Urothelium cell line (cell line): ENCODE measurements around the gene HIVEP3.

Experiments used
- DNase-seq: peaks from one replicate; pipeline ENCODE4 v3.0.0; 2011; ENCODE audit warnings: low spot score, mixed read lengths
- FAIRE-seq: peaks from 2 replicates; lab custom pipeline; 2011; peaks lifted over from hg19 to GRCh38; lab: Jason Lieb, UNC

Gene HIVEP3

DNA sequence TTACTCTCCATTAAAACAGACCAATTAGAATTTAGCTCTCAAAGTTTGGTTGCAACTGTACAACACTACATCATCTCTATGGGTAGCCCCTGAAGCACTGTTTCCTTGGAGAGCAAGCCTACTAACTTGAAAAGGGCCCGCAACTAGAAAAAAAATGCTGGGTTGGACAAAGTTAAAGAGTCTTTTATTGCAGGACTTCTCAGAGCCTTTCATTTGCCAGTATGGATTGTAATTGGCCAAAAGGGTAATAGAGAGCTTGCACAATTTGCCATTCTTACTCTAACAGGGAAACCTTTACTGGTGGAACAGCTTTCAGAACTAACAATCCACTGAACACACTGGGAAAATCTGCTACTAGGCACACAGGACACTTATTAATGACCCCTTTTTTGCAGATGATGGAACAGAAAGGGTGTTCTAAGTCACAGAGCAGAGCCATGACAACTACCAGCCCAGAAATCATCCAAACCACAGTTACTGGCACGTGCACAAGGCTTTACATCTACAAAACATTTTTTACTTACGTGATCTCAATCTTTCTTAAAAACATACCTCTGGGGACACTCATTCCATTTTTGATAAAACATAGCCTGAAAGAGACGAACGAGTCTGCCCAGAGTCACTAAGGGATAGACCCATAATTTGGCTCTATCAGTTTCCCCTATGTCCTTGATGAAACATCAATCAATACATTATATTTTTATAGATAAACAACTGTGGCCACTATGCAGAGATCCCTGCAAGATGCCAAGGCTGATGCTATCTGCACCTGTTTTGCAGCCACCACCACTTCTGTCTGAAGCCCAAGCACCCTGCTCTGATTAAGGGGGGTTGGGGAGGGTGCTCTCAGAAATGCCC lies 257.9 kb downstream of the HIVEP3 start:
- FAIRE-seq (no peak), DNase-seq (no peak)

DNA sequence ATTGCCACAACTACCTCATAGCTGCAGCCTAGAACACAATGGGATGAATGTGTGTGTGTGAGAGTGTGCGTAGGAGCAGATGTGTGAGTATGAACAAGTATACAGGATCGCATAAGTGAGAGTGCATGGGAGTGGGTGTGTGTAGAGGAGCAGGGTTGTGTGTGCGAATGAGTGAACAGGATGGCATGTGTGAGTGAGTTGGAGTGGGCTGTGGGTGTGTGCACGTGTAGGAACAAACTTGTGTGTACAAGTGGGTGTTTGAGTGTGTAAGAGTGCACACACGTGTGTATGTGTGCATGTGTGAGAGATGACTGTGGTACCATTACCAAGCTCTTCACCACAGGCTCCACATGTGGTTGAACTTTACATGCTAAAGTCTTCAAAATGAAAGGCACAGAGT lies 258.8 kb downstream of the HIVEP3 start:
- peak; percentile 79 for FAIRE-seq
- no peak for DNase-seq

DNA sequence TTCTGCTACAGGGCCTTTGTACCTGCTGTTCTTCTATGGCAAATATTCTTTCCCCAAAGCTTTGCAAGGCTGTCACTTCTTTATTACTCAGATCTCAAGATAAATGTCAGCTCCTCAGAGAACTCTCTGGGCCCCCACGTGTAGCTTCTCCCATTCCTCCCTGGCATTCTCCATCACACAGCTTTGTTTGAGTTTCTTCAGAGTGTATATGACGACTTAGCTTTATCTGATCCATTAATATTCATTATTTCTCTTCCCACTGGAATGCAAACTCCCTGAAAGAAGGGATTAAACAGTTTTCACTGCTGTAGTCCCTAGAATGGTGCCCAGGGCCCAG lies 259.6 kb downstream of the HIVEP3 start:
- no peak for DNase-seq
- FAIRE-seq: no peak

DNA sequence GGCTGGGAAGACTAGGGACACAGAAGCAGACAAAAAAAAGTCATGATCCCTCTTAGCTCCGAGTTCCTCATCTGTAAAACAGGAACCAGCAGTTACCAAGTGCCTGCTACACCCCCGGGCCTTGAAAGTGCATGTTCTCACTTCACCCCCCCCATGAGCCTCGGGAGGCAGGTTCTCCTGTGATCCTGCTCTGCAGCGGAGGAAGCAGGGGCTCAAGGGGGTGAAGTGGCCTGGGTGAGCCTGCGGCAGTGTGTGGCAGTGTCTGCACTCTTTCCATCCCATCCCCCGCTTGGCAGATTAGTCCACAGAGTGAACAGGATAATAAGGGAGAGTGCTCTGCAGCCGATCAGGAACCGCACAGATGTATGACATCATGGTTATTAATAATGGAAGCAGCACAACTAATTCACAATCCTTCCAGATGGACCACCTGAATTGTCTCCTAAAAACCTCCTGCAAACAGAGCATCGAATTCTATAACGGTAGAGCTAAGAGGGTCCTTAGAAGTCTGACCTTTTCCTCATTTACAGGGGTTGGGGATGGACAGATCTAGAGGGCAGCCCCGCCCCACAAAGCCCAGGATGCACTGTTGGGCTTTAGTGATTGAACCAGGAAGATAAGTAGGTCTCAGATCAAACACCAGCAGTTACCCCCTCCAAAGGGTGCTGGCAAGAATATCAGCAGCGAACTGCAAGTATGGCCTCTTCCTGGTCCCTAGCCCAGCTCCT lies 260.1 kb downstream of the HIVEP3 start:
- no peak for DNase-seq
- FAIRE-seq: no peak

DNA sequence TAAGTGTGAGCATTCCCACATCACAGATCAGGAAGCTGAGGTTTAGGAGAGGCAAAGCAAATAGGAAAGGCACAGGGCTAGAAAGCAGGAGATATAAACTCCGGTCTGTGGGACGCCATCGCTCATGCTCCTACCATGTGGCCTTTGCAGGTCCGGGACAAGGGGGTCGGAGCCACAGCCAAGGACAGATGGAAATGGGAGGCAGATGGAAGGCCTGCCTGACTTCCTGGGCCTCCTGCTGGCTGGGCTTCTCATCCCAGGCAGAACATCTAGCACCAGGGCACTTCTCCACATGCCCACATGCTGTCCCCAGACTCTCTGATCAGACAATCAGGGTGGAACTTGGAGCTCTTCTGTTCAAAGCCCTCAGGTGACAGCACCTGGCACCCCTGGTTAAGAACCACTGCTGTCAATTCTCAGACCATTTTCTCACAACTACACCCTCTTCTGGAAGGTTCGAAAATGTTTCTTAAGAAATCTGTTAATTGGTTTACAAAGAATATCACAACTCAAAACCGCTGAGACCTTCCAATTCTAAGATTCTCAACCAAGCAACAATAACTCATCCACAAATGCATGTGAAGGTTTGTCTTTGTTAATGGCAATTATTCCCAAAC lies 260.9 kb downstream of the HIVEP3 start:
- no peak for FAIRE-seq
- no peak for DNase-seq

DNA sequence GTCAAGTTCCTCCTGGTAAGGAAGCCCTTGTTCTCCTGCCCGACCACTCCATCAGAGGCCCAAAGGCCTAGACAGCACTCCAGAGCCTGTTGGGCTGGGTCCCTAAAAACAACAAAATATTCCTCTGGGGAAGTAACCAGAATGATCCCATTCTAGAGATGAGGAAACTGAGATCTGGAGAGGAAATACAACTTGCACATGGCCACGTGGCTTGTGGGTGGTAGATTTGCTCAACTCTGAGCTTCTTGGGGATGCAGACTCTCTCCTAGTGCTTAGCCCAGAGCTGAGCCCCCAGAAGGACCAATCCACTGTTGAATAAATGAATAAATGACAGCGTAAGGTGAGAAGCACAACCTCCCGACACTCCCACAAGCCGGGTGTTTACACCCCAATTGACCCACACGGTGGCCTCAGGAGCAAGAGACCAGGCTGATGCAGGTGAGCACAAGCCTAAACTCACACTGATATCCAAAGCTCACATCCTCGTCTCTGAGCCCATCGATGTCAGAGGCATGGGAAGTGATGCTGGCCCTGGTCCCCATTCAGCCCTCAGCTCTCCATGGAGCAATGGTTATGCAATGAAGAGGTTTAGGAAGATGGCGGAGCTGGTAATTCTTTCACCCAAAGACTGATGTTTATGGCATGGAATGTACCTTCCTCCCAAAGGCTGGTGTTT lies 261.8 kb downstream of the HIVEP3 start:
- DNase-seq (no peak), FAIRE-seq (no peak)

DNA sequence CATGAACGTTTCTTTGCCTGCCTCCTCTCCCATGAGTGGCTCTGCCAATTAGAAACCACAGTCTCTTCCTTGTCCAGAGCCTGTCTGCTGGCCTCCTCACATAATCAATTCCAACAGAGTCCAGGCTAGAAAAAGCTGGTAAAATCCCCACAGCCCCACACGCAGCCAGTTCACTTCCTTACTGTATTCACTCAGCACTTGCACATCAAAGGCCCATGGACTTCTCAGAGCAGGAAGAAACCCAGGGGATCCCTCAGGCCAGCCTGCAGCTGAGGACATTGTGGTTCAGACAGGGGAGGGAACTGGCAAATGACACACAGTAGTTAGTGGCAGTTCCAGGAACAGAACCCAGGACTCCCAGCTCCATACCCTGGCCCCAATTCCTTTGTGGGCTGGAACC lies 262.7 kb downstream of the HIVEP3 start:
- FAIRE-seq: no peak

DNA sequence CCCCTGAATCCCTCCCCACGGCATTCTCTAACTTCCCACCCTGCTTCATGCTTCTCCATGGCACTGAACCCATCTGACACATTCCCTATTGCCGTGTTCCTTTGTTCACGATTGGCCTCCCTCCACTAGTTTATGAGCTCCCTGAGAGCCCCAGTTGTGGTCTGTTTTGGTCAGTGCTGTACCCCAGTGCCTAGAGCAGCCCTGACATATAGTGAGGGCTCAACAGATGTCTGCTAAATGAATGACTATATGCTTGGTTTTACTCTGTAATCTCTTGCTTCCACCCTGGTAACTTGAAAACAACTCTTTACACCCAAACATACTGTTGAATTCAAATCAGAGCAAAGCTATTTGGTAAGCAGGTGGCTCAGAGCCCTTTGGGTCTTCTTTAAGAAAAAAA lies 263.1 kb downstream of the HIVEP3 start:
- DNase-seq: no peak
- FAIRE-seq: no peak

More for the DNA sequence above, 262.7 kb downstream of the HIVEP3 start:
- DNase-seq: no peak

DNA sequence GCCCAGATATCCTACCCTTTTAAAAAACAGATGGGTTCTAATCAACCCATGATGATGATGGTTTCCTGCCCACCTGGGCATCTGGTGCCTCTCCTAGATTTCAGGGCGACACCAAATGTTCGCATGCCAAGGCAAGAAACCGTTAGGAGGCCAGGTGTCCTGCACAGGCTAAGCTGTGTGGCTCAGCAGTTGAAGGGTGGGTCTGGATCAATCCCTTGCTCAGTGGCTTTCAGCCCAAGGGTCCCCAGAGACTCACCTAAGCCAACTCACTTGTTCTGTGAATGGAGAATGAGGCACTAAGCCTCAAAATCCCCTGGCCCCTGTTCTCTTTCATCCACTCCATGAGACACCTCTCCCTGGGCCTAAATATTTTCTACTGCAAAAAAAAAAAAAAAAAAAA lies 265.1 kb downstream of the HIVEP3 start:
- no peak for FAIRE-seq
- no peak for DNase-seq

DNA sequence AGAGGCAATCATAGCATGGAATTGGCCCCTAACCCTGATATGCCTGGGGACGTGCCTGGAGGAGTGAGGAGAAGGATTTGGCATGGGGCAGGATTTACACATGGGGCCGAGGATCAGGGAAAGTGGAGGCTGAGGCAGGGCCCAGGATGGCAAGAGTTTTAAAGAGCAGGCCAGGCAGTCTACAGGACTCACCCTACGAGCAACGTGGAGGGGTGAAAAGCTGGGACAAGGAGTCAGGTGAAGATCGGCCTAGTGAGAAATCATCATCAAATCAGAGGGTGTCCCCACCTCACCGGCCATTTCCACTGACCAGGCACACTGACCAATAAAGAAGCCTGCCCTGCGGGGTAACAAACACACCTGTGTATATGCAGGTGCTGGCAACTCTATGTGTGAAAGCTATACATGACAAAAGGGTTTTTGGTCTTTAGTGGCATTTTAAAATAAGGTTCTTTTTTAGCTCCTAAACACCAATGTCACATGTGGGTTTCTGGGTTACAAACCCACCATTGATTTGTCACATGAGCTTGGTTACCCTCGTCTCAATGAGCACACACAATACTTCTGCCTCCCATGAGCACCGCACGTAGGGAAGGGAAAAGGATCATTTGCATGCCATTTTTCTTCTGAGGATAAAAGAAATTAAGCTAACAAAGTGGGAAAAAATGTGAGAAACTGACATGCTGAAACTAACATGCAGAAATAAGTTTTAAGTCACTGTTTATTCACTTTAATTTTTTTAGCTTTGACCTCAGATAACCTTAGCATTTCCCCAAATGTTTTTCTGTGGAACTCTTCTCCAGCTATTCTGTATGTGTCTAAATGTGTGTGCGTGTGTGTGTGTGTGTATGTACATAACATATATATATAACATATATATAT lies 266.1 kb downstream of the HIVEP3 start:
- FAIRE-seq (no peak), DNase-seq (no peak)

DNA sequence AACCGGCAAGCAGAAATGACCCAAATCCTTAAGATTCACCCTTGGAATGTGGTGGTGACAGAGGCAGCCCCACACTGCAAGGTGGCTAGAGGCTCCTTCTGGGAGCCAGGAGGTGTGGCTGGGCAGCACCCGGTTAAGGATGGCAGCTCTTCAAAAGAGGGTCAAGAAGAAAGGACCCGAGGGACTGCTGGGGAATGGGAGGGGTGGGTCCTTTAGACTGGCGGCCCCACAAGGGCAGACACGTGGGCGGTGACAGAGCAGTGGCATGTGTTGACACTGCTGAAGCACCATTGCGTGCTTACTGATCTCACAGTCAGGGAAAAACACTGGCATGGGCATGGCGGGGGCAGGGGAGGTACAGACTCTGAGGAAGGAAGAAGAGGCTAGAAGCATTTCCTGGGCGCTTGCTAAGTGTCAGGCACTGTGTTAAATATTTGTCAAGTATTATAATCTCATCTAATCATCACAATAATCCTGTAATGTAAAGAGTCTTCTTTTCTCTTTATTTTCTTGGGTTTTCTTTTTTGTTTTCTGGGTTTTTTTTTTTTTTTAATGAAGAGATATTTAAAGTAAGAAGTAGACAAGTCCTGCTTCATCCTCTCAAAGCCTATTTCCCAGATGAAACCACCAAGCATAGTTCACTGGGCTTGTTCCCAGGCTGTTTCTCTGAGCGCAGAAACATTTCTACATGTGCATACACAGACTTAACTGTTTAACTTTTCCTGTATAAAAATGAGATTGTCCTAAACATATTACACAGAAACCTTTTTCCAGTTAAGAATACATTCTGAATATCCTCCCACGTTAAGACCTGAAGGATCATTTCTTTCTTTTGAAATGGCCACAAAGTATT lies 268.5 kb downstream of the HIVEP3 start:
- FAIRE-seq (peak; percentile 69), DNase-seq (no peak)

DNA sequence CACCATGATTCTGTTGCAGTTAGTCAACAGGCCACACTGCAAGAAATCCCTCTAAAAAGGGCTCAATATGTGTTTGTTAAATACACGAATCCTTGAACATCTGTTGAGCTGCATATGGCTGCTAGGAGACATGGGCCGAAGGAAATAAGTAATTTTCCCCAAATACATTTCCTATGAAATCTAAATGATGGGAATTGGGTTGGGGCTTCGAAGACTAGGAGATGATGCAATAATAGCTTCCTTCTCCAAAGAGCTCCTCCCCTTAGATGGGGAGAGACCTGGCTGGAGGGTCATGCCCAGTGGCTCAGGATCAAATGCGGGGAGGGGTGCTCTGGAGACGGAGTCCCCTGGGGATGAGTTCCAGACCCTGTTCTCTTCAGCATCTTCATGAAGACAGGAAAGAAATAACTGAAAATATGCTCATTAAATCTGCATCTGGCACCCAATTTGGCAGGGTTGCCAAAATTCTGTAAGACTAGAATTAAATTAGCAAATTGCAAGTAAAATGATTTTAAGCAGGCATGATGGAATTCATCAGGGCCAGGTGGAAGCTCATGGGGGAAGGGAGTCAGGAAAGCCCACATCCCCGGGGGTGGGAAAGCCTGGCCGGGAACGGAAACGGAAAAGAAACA lies 269.2 kb downstream of the HIVEP3 start:
- DNase-seq: no peak
- no peak for FAIRE-seq

DNA sequence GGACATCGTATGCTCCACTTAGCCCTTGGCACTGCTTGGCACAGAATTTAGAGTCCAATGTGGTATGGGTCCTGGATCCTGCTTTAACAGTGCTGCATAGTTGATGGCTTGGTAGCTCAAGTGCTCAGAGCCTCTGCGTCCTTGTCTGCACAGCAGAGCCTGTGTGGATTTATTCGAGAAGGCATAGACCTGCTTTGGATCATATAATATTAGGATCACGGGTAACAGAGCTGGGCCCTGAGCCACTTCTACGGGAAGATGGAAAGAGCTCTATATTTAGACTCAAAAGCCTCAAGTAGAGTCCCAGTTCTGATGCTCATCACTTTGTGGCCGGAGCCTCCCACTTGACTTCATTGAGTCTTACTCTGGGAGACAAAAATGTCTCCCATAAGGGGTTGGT lies 269.9 kb downstream of the HIVEP3 start:
- FAIRE-seq (no peak), DNase-seq (no peak)

DNA sequence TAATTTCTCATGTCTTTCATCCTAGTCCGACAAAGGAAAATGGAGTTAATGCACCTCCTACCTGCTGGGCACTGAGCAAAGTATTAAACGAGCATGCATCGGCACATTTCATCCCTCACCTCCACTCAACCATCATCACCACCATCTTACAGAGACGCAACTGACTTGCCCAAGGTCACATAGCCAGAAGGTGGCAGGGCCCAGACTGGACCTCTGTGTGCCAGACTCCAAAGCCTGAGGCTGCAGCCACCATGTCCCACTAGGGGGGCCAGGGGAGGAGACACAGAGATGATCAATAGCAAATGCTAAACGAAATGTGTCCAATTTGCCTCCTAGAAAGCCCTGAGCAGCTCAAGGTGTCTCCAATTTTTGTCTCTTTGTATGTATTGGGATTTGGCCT lies 270.5 kb downstream of the HIVEP3 start:
- no peak for DNase-seq
- no peak for FAIRE-seq

DNA sequence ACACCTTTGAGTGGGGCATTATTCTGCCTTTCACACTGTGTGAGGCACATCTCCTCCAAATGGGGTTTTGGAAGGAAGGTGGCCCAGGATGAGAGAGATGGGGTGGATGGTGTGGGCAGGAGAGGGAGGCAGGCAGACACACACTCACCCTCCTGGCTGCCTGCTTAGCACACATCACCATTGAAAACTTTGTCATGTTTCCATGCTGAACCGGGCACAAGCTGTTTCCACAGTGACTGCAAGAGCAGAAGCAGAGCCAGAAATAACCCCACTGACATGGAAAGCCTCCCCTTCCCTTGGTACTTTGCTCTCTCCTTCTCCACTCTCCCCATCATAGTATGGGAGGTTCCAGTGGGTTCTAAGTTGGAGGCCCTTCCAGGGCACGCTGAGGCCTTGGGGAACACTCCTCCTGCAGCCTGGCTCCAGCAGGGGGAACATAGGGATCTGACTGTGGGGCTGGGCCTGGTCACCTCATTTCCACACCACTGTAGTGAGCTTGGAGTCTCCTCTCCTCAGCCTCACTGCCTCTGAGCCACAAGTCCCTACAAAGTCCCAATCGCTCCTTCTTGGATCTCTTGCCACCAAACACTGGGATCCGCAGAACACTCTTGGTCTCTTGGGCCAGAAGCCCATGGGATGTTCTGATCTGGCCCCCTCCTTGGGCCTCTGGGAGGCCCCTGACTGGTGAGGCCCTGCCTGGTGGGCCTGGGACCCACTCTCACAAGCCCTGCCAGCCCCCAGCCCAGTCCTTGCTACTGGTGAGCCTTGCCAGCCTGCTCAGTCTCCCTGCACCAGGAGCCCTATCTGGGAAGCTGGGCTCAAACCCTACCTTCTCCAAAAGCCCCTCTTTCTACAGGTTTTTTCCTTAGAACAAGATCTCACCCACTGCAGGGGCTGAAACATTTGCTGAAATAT lies 271.2 kb downstream of the HIVEP3 start:
- FAIRE-seq: peak; percentile 90
- no peak for DNase-seq

DNA sequence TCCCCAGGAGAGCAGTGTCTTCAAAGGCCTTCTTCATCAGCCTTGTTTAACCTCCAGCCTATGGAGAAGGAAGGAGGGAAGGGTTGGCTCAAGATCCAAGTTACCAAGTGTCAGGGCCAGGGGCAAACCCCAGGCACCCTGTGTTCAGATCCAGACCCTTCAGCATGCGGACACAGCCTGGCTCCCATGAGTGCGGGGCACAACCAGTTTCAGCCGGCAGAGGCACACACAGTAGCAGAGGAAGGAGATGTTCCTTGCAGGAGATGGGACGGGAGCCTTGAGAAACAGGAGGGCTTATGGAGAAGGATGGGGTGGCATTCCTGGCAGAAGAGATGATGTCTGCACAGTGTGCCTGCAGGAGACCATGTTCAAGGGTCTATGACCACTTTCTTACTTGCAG lies 272.5 kb downstream of the HIVEP3 start:
- DNase-seq (no peak), FAIRE-seq (no peak)

DNA sequence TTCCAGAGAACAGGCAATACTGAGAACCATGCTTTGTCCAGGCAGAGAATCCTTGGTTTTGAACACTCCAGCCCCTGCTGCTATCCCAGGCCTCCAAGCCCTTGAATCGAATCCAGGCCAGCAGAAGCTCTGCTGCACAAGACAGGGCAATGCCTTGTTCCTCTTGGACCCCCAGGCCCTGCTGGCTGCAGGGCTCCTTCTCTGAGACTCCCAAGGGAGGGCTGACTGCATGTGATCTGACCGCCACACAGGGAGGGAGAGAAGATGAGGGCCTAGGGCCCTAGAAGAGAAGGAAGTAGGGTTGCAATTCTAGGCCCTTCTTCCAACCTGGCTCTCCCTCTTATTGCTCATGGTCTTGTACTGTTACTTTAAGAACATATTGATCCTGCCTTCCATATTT lies 273.7 kb downstream of the HIVEP3 start:
- no peak for FAIRE-seq
- DNase-seq: no peak
